Measurements from ENCODE around the gene CCDC24.

DNA sequence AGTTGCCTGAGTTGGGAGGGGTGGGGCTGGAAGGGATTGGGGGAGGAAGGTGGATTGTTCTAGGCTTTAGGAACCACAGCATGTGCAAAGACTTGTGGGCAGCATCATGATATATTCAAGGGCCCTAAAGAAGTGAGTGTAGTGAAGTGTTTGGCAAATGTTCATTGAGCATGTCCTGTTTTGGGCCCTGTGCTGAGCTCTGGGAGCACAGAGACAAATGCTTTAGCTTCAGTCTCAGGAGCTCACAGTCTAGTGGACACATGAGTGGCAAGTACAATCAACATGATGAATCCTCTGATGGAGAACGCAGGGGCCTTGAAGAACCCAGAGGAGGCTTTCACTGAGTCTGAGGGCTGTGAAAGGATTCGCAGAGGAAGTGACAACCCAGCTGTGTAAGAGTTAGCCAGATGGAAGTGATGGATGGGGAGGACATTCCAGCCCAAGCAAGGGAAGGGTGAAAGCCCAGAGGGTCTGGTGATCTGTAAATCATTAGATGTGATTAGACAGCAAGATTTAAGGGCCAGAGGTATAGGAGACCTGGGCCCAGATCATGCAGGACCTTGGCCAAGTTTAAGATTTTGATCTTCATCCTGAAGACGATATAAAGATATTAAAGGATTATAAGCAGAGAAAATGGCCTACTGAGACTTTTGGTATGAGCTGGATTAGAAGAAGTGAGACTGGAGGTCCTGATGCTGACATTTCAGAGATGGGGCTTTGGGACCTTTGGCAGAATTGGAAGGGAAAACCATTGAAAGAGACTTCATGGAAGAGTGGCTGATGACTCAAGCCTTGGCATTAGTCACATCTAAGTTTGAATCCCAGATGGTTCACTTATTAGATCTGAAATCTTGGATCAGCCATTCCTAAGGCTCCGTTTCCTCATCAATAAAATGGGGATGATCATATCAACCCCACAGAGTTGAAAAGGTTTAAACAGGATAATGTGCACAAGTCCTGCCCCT is 40.1 kb upstream of the CCDC24 start:
- TF ChIP-seq CTCF (IDR thresholded peaks at IDR 0.05) (no peak), POLR2A (IDR thresholded peaks at IDR 0.05) (no peak)
